NB4 (cell line): Measurements from ENCODE around the gene EPS15.
"Not testable (repeated sequence)": the region's sequence is repeated elsewhere in the genome, so short reads cannot be mapped to it uniquely, and the experiment has no call there.

Source experiments
- POLR2A ChIP-seq: IDR thresholded peaks from 2 replicates; pipeline ENCODE4 v1.6.1; 2011; ENCODE audit warnings: mild to moderate bottlenecking; ENCODE audit not compliant: insufficient read length; ENCODE audit errors: extremely low read depth
- TF ChIP-seq, protein P1 (sequence below): IDR thresholded peaks from one replicate; pipeline ENCODE4 v1.5.1; 2012; ENCODE audit warnings: low read depth, low read length

DNA sequence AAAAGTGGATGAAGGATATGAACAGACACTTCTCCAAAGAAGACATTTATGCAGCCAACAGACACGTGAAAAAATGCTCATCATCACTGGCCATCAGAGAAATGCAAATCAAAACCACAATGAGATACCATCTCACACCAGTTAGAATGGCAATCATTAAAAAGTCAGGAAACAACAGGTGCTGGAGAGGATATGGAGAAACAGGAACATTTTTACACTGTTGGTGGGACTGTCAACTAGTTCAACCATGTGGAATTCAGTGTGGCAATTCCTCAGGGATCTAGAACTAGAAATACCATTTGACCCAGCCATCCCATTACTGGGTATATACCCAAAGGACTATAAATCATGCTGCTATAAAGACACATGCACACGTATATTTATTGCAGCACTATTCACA lies 128.4 kb downstream of the EPS15 start:
- TF ChIP-seq, protein P1, sequence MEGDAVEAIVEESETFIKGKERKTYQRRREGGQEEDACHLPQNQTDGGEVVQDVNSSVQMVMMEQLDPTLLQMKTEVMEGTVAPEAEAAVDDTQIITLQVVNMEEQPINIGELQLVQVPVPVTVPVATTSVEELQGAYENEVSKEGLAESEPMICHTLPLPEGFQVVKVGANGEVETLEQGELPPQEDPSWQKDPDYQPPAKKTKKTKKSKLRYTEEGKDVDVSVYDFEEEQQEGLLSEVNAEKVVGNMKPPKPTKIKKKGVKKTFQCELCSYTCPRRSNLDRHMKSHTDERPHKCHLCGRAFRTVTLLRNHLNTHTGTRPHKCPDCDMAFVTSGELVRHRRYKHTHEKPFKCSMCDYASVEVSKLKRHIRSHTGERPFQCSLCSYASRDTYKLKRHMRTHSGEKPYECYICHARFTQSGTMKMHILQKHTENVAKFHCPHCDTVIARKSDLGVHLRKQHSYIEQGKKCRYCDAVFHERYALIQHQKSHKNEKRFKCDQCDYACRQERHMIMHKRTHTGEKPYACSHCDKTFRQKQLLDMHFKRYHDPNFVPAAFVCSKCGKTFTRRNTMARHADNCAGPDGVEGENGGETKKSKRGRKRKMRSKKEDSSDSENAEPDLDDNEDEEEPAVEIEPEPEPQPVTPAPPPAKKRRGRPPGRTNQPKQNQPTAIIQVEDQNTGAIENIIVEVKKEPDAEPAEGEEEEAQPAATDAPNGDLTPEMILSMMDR, result not testable (repeated sequence)
- TF ChIP-seq POLR2A, result not testable (repeated sequence)
